GM15510 (cell line): Measurements from ENCODE around the gene SORCS2.

ENCODE experiments used
- POLR2A ChIP-seq: IDR thresholded peaks from 3 replicates; pipeline ENCODE4 v1.6.1; 2011; ENCODE audit warnings: borderline replicate concordance; ENCODE audit not compliant: insufficient read length; ENCODE audit errors: extremely low read depth

SORCS2 gene

GRCh38 chr4:7506119-7506518, 313.8 kb downstream of the SORCS2 start:
- TF ChIP-seq POLR2A: no peak

- no peak for TF ChIP-seq POLR2A
Observed at GRCh38 chr4:7506572-7506971, 314.2 kb downstream of the SORCS2 start.

GRCh38 chr4:7507381-7507780, 315.0 kb downstream of the SORCS2 start:
- TF ChIP-seq POLR2A: no peak

GRCh38 chr4:7510066-7510465, 317.7 kb downstream of the SORCS2 start:
- TF ChIP-seq POLR2A: no peak

GRCh38 chr4:7510538-7510937, 318.2 kb downstream of the SORCS2 start:
- TF ChIP-seq POLR2A: no peak

- TF ChIP-seq POLR2A: no peak
Observed at GRCh38 chr4:7511525-7511924, 319.2 kb downstream of the SORCS2 start.

GRCh38 chr4:7512428-7512827, 320.1 kb downstream of the SORCS2 start:
- TF ChIP-seq POLR2A: no peak

- TF ChIP-seq POLR2A: no peak
Observed at GRCh38 chr4:7512946-7513345, 320.6 kb downstream of the SORCS2 start.

GRCh38 chr4:7513671-7514070, 321.3 kb downstream of the SORCS2 start:
- TF ChIP-seq POLR2A: no peak

- no peak for TF ChIP-seq POLR2A
Observed at GRCh38 chr4:7514281-7514680, 321.9 kb downstream of the SORCS2 start.

- no peak for TF ChIP-seq POLR2A
Observed at GRCh38 chr4:7514789-7515188, 322.5 kb downstream of the SORCS2 start.

GRCh38 chr4:7515390-7515902, 323.1 kb downstream of the SORCS2 start:
- TF ChIP-seq POLR2A: no peak

GRCh38 chr4:7516096-7516772, 323.9 kb downstream of the SORCS2 start:
- no peak for TF ChIP-seq POLR2A

GRCh38 chr4:7516773-7517144, 324.4 kb downstream of the SORCS2 start:
- no peak for TF ChIP-seq POLR2A

- TF ChIP-seq POLR2A: no peak
Observed at GRCh38 chr4:7518871-7519637, 326.7 kb downstream of the SORCS2 start.
